GM23338 (cell line): ENCODE results near the gene ANAPC13. TPM values are rescaled to one million over a fixed set of nuclear protein-coding genes. Genes with fewer than 3 reads are reported as not detected.

ENCODE experiments used
- ATAC-seq: fragments of 200-7000 bp; cut with Tn5 transposase; 3 replicates; pipeline ENCODE4 v1.9.1; 2020
- DNase-seq: peaks from one replicate; pipeline ENCODE4 v3.0.0-alpha.2; 2015; ENCODE audit warnings: low spot score
- H2AFZ ChIP-seq: fragments of 200-600 bp; sonication (generic); 2 replicates; pipeline ENCODE4 v1.8.0; 2016; ENCODE audit warnings: antibody characterized with exemption, mild to moderate bottlenecking, moderate library complexity
- H3F3A ChIP-seq: fragments of 200-600 bp; sonication (generic); replicated peaks from 2 replicates; pipeline ENCODE4 v1.8.0; 2017; ENCODE audit warnings: antibody characterized with exemption, mixed run types, low read depth
- H3K27ac ChIP-seq: fragments of 200-600 bp; sonication (generic); 2 replicates; pipeline ENCODE4 v1.6.1; 2016; ENCODE audit warnings: low read depth
- H3K27me3 ChIP-seq: fragments of 200-600 bp; sonication (generic); 2 replicates; pipeline ENCODE4 v1.8.0; 2016; ENCODE audit warnings: mild to moderate bottlenecking, mixed run types, moderate library complexity; ENCODE audit not compliant: insufficient read depth
- H3K36me3 ChIP-seq: fragments of 200-600 bp; sonication (generic); 2 replicates; pipeline ENCODE4 v1.8.0; 2016; ENCODE audit warnings: mild to moderate bottlenecking; ENCODE audit not compliant: insufficient read depth
- H3K4me1 ChIP-seq: fragments of 200-600 bp; sonication (generic); 2 replicates; pipeline ENCODE4 v1.8.0; 2016; ENCODE audit warnings: mild to moderate bottlenecking, moderate library complexity; ENCODE audit not compliant: insufficient read depth
- H3K4me2 ChIP-seq: fragments of 200-600 bp; sonication (generic); 2 replicates; pipeline ENCODE4 v1.7.1; 2017; ENCODE audit warnings: mixed run types
- H3K4me3 ChIP-seq: fragments of 200-600 bp; sonication (generic); 2 replicates; pipeline ENCODE4 v1.6.1; 2016; ENCODE audit warnings: mixed run types
- H3K79me2 ChIP-seq: fragments of 200-600 bp; sonication (generic); replicated peaks from 2 replicates; pipeline ENCODE4 v1.8.0; 2017; ENCODE audit warnings: mild to moderate bottlenecking; ENCODE audit not compliant: insufficient read depth
- H3K9me2 ChIP-seq: fragments of 200-600 bp; sonication (generic); 2 replicates; pipeline ENCODE4 v1.8.0; 2017; ENCODE audit not compliant: insufficient read depth
- H4K20me1 ChIP-seq: fragments of 200-600 bp; sonication (generic); replicated peaks from 2 replicates; pipeline ENCODE4 v1.8.0; 2017; ENCODE audit warnings: mild to moderate bottlenecking; ENCODE audit not compliant: insufficient read depth
- H3K27ac Mint-ChIP-seq: 2 replicates; pipeline ENCODE4 v1.8.0; 2020; ENCODE audit warnings: inconsistent platforms, mild to moderate bottlenecking, moderate library complexity, mixed read lengths
- H3K27me3 Mint-ChIP-seq: 3 replicates; pipeline ENCODE4 v1.8.0; 2022; ENCODE audit warnings: low read depth, mild to moderate bottlenecking, moderate library complexity, mixed read lengths, inconsistent platforms; ENCODE audit not compliant: insufficient read depth, poor library complexity
- H3K36me3 Mint-ChIP-seq: 3 replicates; pipeline ENCODE4 v1.8.0; 2021; ENCODE audit warnings: low read depth, mild to moderate bottlenecking, inconsistent platforms, moderate library complexity, mixed read lengths
- H3K4me1 Mint-ChIP-seq: 3 replicates; pipeline ENCODE4 v1.8.0; 2020; ENCODE audit warnings: mild to moderate bottlenecking, inconsistent platforms, mixed read lengths
- H3K4me3 Mint-ChIP-seq: 3 replicates; pipeline ENCODE4 v1.8.0; 2021; ENCODE audit warnings: moderate library complexity, mild to moderate bottlenecking, inconsistent platforms, mixed read lengths
- H3K9me3 Mint-ChIP-seq: 3 replicates; pipeline ENCODE4 v1.8.0; 2020; ENCODE audit warnings: moderate library complexity, mild to moderate bottlenecking, inconsistent platforms, mixed read lengths
- EZH2 ChIP-seq: fragments of 200-600 bp; sonication (generic); IDR thresholded peaks from one replicate; pipeline ENCODE4 v1.8.0; 2017; ENCODE audit warnings: antibody characterized with exemption, mild to moderate bottlenecking, low read depth; ENCODE audit not compliant: unreplicated experiment
- EZH2phosphoT487 ChIP-seq: fragments of 200-600 bp; sonication (generic); IDR thresholded peaks from one replicate; pipeline ENCODE4 v1.8.1; 2018; ENCODE audit warnings: antibody characterized with exemption; ENCODE audit not compliant: unreplicated experiment
- NANOG ChIP-seq: IDR thresholded peaks from 2 replicates; pipeline ENCODE4 v1.6.1; 2016; ENCODE audit warnings: antibody characterized with exemption, borderline replicate concordance
- POLR2AphosphoS5 ChIP-seq: IDR thresholded peaks from 2 replicates; pipeline ENCODE4 v1.6.1; 2016; ENCODE audit warnings: antibody characterized with exemption, low read depth
- STAT1 ChIP-seq: IDR thresholded peaks from one replicate; pipeline ENCODE4 v1.6.1; 2016; ENCODE audit warnings: antibody characterized with exemption; ENCODE audit not compliant: unreplicated experiment
- ZNF114 ChIP-seq: fragments of 250-450 bp; sonication (Bioruptor Pico); IDR thresholded peaks from 2 replicates; pipeline ENCODE4 v1.5.0; 2020; ENCODE audit warnings: mild to moderate bottlenecking, moderate library complexity
- ZNF331 ChIP-seq: fragments of 250-450 bp; sonication (Bioruptor Pico); IDR thresholded peaks from 2 replicates; pipeline ENCODE4 v1.5.0; 2020; ENCODE audit warnings: low read depth, mild to moderate bottlenecking, moderate library complexity
- polyA plus RNA-seq: library from polyadenylated mRNA; unstranded; fragments of >200 nt; fragmentation: Nextera tagmentation; extraction: Ambion mirVana; gene quantifications from 2 replicates; pipeline ENCODE4 v1.2.1, GENCODE V29; 2016
- total RNA-seq: library from RNA; depleted of rRNA; stranded (reverse); fragments of >200 nt; shearing (Covaris generic); gene quantifications from 2 replicates; pipeline ENCODE4 v1.2.3, GENCODE V29; 2014
- TF ChIP-seq, protein P1 (sequence below), 2 experiments: fragments of 200-600 bp in 1 of 2; sonication (generic) in 1 of 2; conservative IDR thresholded peaks; 2 replicates each; pipeline versions ENCODE4 v1.5.1 to v1.6.1; 2016 to 2017; ENCODE audit warnings: antibody characterized with exemption in 2 of 2, low read depth in 2 of 2, mild to moderate bottlenecking in 2 of 2, moderate library complexity in 1 of 2
- TF ChIP-seq, protein P2 (sequence below): IDR thresholded peaks from 2 replicates; pipeline ENCODE4 v1.6.1; 2016; ENCODE audit warnings: antibody characterized with exemption
- TF ChIP-seq, protein P3 (sequence below): fragments of 250-450 bp; sonication (Bioruptor Pico); IDR thresholded peaks from 2 replicates; pipeline ENCODE4 v1.5.0; 2020; ENCODE audit warnings: mild to moderate bottlenecking, moderate library complexity

The ANAPC13 gene
- total and polyA plus RNA-seq, 2 experiments from 2014 or later, result 44.4 to 76.8 TPM

DNA sequence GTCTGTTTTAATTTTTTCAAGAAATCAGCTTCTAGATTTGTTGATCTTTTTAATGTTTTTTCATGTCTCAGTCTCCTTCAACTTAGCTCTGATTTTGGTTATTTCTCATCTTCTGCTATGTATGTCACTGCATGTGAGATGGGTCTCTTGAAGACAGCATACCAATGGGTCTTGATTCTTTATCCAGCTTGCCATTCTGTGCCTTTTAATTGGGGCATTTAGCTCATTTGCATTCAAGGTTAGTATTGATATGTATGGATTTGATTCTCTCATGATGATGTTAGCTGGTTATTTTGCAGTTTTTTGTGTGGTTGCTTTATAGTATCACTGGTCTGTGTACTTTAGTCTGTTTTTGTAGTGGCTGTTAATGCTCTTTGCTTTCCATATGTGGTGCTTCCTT is 39.5 kb upstream of the ANAPC13 start (continued):
- TF ChIP-seq, protein P1, sequence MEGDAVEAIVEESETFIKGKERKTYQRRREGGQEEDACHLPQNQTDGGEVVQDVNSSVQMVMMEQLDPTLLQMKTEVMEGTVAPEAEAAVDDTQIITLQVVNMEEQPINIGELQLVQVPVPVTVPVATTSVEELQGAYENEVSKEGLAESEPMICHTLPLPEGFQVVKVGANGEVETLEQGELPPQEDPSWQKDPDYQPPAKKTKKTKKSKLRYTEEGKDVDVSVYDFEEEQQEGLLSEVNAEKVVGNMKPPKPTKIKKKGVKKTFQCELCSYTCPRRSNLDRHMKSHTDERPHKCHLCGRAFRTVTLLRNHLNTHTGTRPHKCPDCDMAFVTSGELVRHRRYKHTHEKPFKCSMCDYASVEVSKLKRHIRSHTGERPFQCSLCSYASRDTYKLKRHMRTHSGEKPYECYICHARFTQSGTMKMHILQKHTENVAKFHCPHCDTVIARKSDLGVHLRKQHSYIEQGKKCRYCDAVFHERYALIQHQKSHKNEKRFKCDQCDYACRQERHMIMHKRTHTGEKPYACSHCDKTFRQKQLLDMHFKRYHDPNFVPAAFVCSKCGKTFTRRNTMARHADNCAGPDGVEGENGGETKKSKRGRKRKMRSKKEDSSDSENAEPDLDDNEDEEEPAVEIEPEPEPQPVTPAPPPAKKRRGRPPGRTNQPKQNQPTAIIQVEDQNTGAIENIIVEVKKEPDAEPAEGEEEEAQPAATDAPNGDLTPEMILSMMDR (conservative IDR thresholded peaks at IDR 0.05; ENCODE audit: low read depth in 2 of 2), result no peak
- no peak for TF ChIP-seq POLR2AphosphoS5
- no peak for TF ChIP-seq STAT1
- TF ChIP-seq, protein P2, sequence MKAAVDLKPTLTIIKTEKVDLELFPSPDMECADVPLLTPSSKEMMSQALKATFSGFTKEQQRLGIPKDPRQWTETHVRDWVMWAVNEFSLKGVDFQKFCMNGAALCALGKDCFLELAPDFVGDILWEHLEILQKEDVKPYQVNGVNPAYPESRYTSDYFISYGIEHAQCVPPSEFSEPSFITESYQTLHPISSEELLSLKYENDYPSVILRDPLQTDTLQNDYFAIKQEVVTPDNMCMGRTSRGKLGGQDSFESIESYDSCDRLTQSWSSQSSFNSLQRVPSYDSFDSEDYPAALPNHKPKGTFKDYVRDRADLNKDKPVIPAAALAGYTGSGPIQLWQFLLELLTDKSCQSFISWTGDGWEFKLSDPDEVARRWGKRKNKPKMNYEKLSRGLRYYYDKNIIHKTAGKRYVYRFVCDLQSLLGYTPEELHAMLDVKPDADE, result no peak
- TF ChIP-seq ZNF331, result no peak
- TF ChIP-seq EZH2phosphoT487, result no peak

DNA sequence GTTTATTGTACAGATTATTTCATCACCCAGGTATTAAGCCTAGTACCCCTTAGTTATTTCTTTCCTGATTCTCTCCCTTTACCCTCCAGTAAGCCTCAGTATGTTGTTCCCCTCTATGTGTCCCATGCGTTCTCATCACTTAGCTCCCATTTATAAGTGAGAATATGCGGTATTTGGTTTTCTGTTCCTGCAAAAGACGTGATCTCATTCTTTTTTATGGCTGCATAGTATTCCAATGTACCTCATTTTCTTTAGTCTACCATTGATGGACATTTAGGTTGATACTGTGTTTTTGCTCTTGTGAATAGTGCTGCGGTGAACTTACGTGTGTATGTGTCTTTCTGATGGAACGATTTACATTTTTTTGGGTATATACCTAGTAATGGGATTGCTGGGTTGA is 36.8 kb upstream of the ANAPC13 start:
- Histone ChIP-seq H2AFZ (no peak overlapping the region), H3K4me1 (no peaks in the 10 kb centered on the region), H3F3A (no peaks in the 10 kb centered on the region), H3K9me2 (no peaks in the 10 kb centered on the region), H3K36me3 (peaks cover 4% of the 10 kb centered on the region; the same call in 1 of the 2 replicates), H3K27ac (no peak overlapping the region), H3K27me3 (no peaks in the 10 kb centered on the region), H3K4me3 (no peak overlapping the region), H4K20me1 (no peaks in the 10 kb centered on the region), H3K79me2 (peaks cover 30% of the 10 kb centered on the region), H3K4me2 (no peak overlapping the region)
- Mint-ChIP-seq H3K27ac (no peak overlapping the region), H3K27me3 (no peaks in the 10 kb centered on the region), H3K9me3 (peaks cover 42% of the 10 kb centered on the region), H3K4me3 (no peak overlapping the region), H3K36me3 (peaks cover 61% of the 10 kb centered on the region), H3K4me1 (peaks cover 6% of the 10 kb centered on the region; the same call in 1 of the 3 replicates)
- DNase-seq (no peak), ATAC-seq (no peak)
- no peak for TF ChIP-seq ZNF331

DNA sequence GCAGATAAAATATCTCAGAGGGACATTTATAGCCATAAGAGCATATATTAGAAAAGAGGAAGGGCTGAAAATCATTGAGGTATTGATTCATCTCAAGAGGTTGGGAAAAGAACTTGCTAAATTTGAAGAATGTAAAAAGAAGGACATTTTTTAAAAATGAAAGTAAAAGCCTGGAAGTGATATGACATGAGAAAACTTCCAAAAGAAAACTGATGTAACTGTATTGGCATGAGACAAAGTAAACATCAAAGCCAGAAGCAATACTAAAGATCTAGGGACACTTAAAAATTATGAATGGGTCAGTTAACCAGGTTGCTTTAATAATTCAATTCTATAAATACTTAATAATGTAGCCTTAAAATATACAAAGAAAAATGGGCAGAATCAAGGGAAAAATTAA is 32.0 kb upstream of the ANAPC13 start:
- H3K9me2 ChIP-seq, result no peaks in the 10 kb centered on the region
- no peaks in the 10 kb centered on the region for H3K27me3 ChIP-seq
- Mint-ChIP-seq H3K4me1 (no peaks in the 10 kb centered on the region), H3K9me3 (peaks cover 11% of the 10 kb centered on the region), H3K27ac (no peak overlapping the region), H3K27me3 (no peaks in the 10 kb centered on the region), H3K4me3 (no peak overlapping the region), H3K36me3 (peaks cover 24% of the 10 kb centered on the region)
- TF ChIP-seq EZH2 (no peak), ZNF114 (CRISPR knock-in tag) (no peak), STAT1 (no peak), ZNF331 (no peak), NANOG (no peak)
- TF ChIP-seq, protein P3, sequence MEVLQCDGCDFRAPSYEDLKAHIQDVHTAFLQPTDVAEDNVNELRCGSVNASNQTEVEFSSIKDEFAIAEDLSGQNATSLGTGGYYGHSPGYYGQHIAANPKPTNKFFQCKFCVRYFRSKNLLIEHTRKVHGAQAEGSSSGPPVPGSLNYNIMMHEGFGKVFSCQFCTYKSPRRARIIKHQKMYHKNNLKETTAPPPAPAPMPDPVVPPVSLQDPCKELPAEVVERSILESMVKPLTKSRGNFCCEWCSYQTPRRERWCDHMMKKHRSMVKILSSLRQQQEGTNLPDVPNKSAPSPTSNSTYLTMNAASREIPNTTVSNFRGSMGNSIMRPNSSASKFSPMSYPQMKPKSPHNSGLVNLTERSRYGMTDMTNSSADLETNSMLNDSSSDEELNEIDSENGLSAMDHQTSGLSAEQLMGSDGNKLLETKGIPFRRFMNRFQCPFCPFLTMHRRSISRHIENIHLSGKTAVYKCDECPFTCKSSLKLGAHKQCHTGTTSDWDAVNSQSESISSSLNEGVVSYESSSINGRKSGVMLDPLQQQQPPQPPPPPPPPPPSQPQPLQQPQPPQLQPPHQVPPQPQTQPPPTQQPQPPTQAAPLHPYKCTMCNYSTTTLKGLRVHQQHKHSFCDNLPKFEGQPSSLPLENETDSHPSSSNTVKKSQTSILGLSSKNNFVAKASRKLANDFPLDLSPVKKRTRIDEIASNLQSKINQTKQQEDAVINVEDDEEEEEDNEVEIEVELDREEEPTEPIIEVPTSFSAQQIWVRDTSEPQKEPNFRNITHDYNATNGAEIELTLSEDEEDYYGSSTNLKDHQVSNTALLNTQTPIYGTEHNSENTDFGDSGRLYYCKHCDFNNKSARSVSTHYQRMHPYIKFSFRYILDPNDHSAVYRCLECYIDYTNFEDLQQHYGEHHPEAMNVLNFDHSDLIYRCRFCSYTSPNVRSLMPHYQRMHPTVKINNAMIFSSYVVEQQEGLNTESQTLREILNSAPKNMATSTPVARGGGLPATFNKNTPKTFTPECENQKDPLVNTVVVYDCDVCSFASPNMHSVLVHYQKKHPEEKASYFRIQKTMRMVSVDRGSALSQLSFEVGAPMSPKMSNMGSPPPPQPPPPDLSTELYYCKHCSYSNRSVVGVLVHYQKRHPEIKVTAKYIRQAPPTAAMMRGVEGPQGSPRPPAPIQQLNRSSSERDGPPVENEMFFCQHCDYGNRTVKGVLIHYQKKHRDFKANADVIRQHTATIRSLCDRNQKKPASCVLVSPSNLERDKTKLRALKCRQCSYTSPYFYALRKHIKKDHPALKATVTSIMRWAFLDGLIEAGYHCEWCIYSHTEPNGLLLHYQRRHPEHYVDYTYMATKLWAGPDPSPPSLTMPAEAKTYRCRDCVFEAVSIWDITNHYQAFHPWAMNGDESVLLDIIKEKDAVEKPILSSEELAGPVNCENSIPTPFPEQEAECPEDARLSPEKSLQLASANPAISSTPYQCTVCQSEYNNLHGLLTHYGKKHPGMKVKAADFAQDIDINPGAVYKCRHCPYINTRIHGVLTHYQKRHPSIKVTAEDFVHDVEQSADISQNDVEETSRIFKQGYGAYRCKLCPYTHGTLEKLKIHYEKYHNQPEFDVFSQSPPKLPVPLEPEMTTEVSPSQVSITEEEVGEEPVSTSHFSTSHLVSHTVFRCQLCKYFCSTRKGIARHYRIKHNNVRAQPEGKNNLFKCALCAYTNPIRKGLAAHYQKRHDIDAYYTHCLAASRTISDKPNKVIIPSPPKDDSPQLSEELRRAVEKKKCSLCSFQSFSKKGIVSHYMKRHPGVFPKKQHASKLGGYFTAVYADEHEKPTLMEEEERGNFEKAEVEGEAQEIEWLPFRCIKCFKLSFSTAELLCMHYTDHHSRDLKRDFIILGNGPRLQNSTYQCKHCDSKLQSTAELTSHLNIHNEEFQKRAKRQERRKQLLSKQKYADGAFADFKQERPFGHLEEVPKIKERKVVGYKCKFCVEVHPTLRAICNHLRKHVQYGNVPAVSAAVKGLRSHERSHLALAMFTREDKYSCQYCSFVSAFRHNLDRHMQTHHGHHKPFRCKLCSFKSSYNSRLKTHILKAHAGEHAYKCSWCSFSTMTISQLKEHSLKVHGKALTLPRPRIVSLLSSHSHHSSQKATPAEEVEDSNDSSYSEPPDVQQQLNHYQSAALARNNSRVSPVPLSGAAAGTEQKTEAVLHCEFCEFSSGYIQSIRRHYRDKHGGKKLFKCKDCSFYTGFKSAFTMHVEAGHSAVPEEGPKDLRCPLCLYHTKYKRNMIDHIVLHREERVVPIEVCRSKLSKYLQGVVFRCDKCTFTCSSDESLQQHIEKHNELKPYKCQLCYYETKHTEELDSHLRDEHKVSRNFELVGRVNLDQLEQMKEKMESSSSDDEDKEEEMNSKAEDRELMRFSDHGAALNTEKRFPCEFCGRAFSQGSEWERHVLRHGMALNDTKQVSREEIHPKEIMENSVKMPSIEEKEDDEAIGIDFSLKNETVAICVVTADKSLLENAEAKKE (CRISPR knock-in tag), result no peak
- DNase-seq, result no peak
- peaks cover 7% of the 10 kb centered on the region; the same call in 1 of the 2 replicates for H3K79me2 ChIP-seq
- no peak overlapping the region for H3K27ac ChIP-seq
- 0 out of 2 replicates have a peak, but pooled peaks cover 2% of the 10 kb centered on the region for H4K20me1 ChIP-seq
- no peaks in the 10 kb centered on the region; the same call in 1 of the 2 replicates for H3K36me3 ChIP-seq
- no peak for ATAC-seq
- H3K4me1 ChIP-seq, result no peaks in the 10 kb centered on the region
- no peaks in the 10 kb centered on the region for H3F3A ChIP-seq
- no peak overlapping the region for H3K4me3 ChIP-seq
- H2AFZ ChIP-seq, result no peak overlapping the region
- no peak overlapping the region for H3K4me2 ChIP-seq
